ENCODE results near the gene ITGA2. TPM values are rescaled to one million over a fixed set of nuclear protein-coding genes. Genes with fewer than 3 reads are reported as not detected.
"Not testable (repeated sequence)": the region's sequence is repeated elsewhere in the genome, so short reads cannot be mapped to it uniquely, and the experiment has no call there.

ITGA2 gene
- total and polyA plus RNA-seq, 5 donors from 2014 or later, result 0.03 to 0.42 (median 0.06) TPM

DNA sequence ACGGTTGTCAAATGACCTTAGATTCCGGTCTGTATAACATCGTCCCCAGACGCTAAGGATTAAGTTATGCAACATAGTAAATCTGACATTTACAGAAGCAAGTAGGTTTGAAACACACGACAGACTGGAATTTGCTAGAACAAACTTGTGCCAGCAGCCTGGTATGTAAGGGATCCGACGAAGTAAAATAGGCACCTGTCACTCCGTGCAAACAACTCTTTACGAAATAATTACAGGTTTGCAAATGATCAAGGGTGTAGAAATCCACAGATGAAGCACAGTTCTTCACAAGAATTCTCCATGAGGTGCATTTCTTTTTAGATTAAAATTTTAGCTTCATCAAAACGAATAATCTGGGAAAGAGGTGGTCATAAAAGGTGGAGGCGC is 119.9 kb downstream of the ITGA2 start:
- Histone ChIP-seq H3K36me3 (ENCODE audit: control insufficient read depth, insufficient read depth, low read length) (peaks cover 7% of the 10 kb centered on the region), H3K4me1 (ENCODE audit: control insufficient read depth, insufficient read depth, low read length, poor library complexity, severe bottlenecking) (peaks cover 18% of the 10 kb centered on the region), H3K9me3 (ENCODE audit: control insufficient read depth in 2 of 2, low read length in 2 of 2) (no peaks in the 10 kb centered on the region), H3K4me3 (ENCODE audit: low read depth, low read length) (peak overlapping the region; percentile 87), H3K27ac (ENCODE audit: insufficient read depth, low read length, poor library complexity, severe bottlenecking) (peak overlapping the region; percentile 69), H3K27me3 (ENCODE audit: control insufficient read depth, insufficient read depth, low read length) (no peaks in the 10 kb centered on the region)
- Mint-ChIP-seq H3K4me3 (peak overlapping the region; percentile 91 to 99 (median 95)), H3K27ac (peak overlapping the region; percentile 71 to 97 (median 89)), H3K27me3 (no peaks in the 10 kb centered on the region), H3K36me3 (peaks cover 20% of the 10 kb centered on the region), H3K9me3 (no peaks in the 10 kb centered on the region), H3K4me1 (peaks cover 13 to 61% (median 44%) of the 10 kb centered on the region in 4 donors)
- ATAC-seq (ENCODE audit: low read depth in 2 of 2), result no peak
- DNase-seq, result no peak

DNA sequence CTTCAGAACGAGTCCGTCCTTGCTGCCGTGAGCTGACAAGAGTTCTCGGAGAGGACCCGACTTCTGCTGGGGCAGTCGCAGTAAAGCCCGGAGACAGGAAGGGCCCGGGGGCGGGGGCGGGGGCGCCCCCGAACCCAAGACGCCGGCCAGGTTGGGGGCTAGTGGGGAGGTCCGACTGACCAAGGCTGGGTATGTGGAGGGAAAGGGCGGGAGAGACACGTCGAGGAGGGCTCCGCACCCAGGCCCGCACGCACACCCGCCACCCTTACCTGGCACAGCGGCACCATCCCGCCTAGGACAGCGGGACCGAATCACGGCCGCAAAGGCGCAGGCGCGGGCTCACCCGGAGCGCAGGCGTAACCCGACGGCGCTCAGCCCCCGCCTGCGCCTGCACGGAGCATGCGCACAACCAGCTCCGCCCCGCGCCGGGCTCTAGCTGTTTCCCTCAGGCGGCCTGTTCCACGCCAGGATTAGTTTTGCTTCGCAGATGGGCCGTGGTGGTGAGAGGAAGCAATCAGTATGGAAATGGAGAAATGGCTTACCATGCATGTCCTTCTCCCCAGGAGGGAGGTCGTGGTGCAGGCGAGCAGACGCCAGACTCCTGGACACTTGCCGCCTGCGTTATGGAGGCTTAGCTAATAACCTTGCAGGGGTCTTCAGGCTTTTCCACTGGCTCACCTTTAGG is 120.4 kb downstream of the ITGA2 start, which contains the start of gene MOCS2:
Gene MOCS2 (minus strand): TSS at position 315 of the 685 bp plus-strand sequence. CDS start 2,583 bp downstream, outside the sequence.
- peak within 1 kb of the TSS; percentile 69 for H3K27ac ChIP-seq (ENCODE audit: insufficient read depth, low read length, poor library complexity, severe bottlenecking)
- peaks cover 20% of the 10 kb centered on the region for H3K36me3 Mint-ChIP-seq
- H3K4me3 Mint-ChIP-seq, result peak within 1 kb of the TSS; percentile 91 to 99 (median 95)

DNA sequence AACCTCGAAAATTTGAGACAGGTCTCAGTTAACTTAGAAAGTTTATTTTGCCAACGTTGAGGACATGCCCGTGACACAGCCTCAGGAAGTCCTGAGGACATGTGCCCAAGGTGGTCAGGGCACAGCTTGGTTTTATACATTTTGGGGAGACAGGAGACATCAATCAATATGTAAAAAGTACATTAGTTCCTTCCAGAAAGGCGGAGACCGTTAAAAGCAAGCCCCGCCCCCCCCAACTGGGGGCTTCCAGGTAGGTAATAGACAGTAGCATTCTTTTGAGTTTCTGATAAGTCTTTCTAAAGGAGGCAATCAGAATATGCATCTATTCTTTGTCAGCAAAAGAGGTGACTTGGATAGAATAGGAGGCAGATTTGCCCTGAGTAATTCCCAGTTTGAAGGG is 121.0 kb downstream of the ITGA2 start:
- Histone ChIP-seq H3K4me3 (ENCODE audit: low read depth, low read length) (peak overlapping the region; percentile 87), H3K36me3 (ENCODE audit: control insufficient read depth, insufficient read depth, low read length) (peaks cover 6% of the 10 kb centered on the region), H3K9me3 (ENCODE audit: control insufficient read depth in 2 of 2, low read length in 2 of 2) (no peaks in the 10 kb centered on the region), H3K4me1 (ENCODE audit: control insufficient read depth, insufficient read depth, low read length, poor library complexity, severe bottlenecking) (peaks cover 18% of the 10 kb centered on the region), H3K27ac (ENCODE audit: insufficient read depth, low read length, poor library complexity, severe bottlenecking) (peak overlapping the region; percentile 69), H3K27me3 (ENCODE audit: control insufficient read depth, insufficient read depth, low read length) (no peaks in the 10 kb centered on the region)
- DNase-seq, result no peak
- peak overlapping the region; percentile 91 to 99 (median 95) for H3K4me3 Mint-ChIP-seq
- no peaks in the 10 kb centered on the region for H3K9me3 Mint-ChIP-seq
- peaks cover 14% of the 10 kb centered on the region for H3K36me3 Mint-ChIP-seq
- H3K27me3 Mint-ChIP-seq, result no peaks in the 10 kb centered on the region
- no peak for ATAC-seq (ENCODE audit: low read depth in 2 of 2)
- H3K4me1 Mint-ChIP-seq, result peaks cover 13 to 55% (median 40%) of the 10 kb centered on the region in 4 donors
- H3K27ac Mint-ChIP-seq, result peak overlapping the region; percentile 84 to 91 (median 89)

More for the DNA sequence above, 120.4 kb downstream of the ITGA2 start, which contains the start of gene MOCS2:
- no peaks in the 10 kb centered on the region for H3K27me3 ChIP-seq (ENCODE audit: control insufficient read depth, insufficient read depth, low read length)
- no peaks in the 10 kb centered on the region for H3K27me3 Mint-ChIP-seq
- ATAC-seq (ENCODE audit: low read depth in 2 of 2) (peak; percentile 97 to 98), DNase-seq (peak; percentile 77 to 95 (median 91))
- peaks cover 18% of the 10 kb centered on the region for H3K4me1 ChIP-seq (ENCODE audit: control insufficient read depth, insufficient read depth, low read length, poor library complexity, severe bottlenecking)
- peaks cover 6% of the 10 kb centered on the region for H3K36me3 ChIP-seq (ENCODE audit: control insufficient read depth, insufficient read depth, low read length)
- H3K4me1 Mint-ChIP-seq, result peaks cover 13 to 61% (median 44%) of the 10 kb centered on the region in 4 donors
- no peaks in the 10 kb centered on the region for H3K9me3 ChIP-seq (ENCODE audit: control insufficient read depth in 2 of 2, low read length in 2 of 2)
- peak within 1 kb of the TSS; percentile 84 to 97 (median 89) for H3K27ac Mint-ChIP-seq
- no peaks in the 10 kb centered on the region for H3K9me3 Mint-ChIP-seq
- H3K4me3 ChIP-seq (ENCODE audit: low read depth, low read length), result peak within 1 kb of the TSS; percentile 87

DNA sequence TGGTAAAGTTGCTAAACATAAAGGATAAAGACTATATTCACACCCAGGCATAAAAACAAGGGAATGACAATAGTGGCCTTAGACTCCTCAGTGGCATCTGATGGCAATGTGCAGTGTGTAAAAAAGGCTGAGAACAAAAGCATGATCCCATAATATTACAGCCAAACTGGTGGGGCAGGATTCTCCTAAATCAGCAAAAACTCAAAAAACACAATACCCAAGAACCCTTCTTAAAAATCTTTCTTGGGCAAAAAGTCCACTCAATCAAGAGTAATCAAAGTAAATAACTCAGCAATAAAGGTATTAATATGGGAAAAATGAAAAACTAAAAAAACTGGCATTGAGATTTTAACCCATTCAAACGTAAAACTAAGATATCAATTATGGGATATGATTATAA is 122.0 kb downstream of the ITGA2 start:
- H3K9me3 Mint-ChIP-seq, result no peaks in the 10 kb centered on the region
- peak overlapping the region; percentile 91 to 99 (median 95) for H3K4me3 Mint-ChIP-seq
- peaks cover 18% of the 10 kb centered on the region for H3K4me1 ChIP-seq (ENCODE audit: control insufficient read depth, insufficient read depth, low read length, poor library complexity, severe bottlenecking)
- peaks cover 9% of the 10 kb centered on the region for H3K36me3 Mint-ChIP-seq
- no peak overlapping the region for H3K27ac Mint-ChIP-seq
- no peak for DNase-seq
- no peak overlapping the region for H3K27ac ChIP-seq (ENCODE audit: insufficient read depth, low read length, poor library complexity, severe bottlenecking)
- no peaks in the 10 kb centered on the region for H3K27me3 Mint-ChIP-seq
- no peak for ATAC-seq (ENCODE audit: low read depth in 2 of 2)
- H3K4me1 Mint-ChIP-seq, result peaks cover 13 to 45% (median 31%) of the 10 kb centered on the region in 4 donors
- H3K27me3 ChIP-seq (ENCODE audit: control insufficient read depth, insufficient read depth, low read length), result no peaks in the 10 kb centered on the region
- H3K9me3 ChIP-seq (ENCODE audit: control insufficient read depth in 2 of 2, low read length in 2 of 2), result no peaks in the 10 kb centered on the region
- H3K4me3 ChIP-seq (ENCODE audit: low read depth, low read length), result peak overlapping the region; percentile 87
- peaks cover 6% of the 10 kb centered on the region for H3K36me3 ChIP-seq (ENCODE audit: control insufficient read depth, insufficient read depth, low read length)

DNA sequence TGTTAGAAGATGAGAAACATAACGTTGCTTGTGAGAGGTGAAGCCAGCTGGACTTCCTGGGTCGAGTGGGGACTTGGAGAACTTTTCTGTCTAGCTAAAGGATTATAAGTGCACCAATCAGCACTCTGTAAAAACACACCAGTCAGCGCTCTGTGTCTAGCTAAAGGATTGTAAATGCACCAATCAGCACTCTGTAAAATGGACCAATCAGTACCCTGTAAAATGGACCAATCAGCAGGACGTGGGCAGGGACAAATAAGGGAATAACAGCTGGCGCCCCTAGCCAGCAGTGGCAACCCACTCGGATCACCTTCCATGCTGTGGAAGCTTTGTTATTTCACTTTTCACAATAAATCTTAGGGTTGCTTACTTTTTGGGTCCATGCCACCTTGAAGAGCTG is 123.2 kb downstream of the ITGA2 start:
- not testable (repeated sequence) for ATAC-seq (ENCODE audit: low read depth in 2 of 2); H3K36me3 Mint-ChIP-seq; H3K4me3 Mint-ChIP-seq; H3K4me3 ChIP-seq (ENCODE audit: low read depth, low read length); H3K9me3 Mint-ChIP-seq; H3K36me3 ChIP-seq (ENCODE audit: control insufficient read depth, insufficient read depth, low read length); DNase-seq; H3K9me3 ChIP-seq (ENCODE audit: control insufficient read depth in 2 of 2, low read length in 2 of 2); H3K27me3 ChIP-seq (ENCODE audit: control insufficient read depth, insufficient read depth, low read length); H3K27me3 Mint-ChIP-seq; H3K27ac ChIP-seq (ENCODE audit: insufficient read depth, low read length, poor library complexity, severe bottlenecking); H3K27ac Mint-ChIP-seq
- H3K4me1 ChIP-seq (ENCODE audit: control insufficient read depth, insufficient read depth, low read length, poor library complexity, severe bottlenecking), result peaks cover 18% of the 10 kb centered on the region
- H3K4me1 Mint-ChIP-seq, result peaks cover 13 to 34% (median 22%) of the 10 kb centered on the region in 4 donors

DNA sequence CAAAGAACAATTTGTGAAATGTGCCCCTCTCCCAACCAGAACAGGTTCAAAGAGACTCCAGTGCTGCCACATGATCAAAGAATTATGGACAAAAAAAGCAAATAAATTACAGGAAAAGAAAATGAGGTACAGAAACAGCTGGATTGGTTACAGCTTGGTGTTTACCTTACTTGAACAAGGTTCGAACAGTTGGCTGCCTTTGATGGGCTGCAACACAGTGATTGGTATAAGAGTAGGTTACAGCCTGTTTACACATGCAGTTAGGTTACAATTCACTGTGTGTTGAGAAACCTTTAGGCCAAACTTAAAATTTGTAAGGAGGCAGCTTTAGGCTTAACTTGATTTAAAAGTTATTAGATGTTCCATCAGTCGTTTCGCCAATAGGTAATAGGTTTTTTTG is 123.8 kb downstream of the ITGA2 start:
- H3K4me1 ChIP-seq (ENCODE audit: control insufficient read depth, insufficient read depth, low read length, poor library complexity, severe bottlenecking), result peaks cover 18% of the 10 kb centered on the region
- no peak overlapping the region for H3K27ac Mint-ChIP-seq
- H3K36me3 ChIP-seq (ENCODE audit: control insufficient read depth, insufficient read depth, low read length), result no peaks in the 10 kb centered on the region
- ATAC-seq (ENCODE audit: low read depth in 2 of 2), result no peak
- no peak overlapping the region for H3K4me3 Mint-ChIP-seq
- DNase-seq, result no peak
- no peaks in the 10 kb centered on the region for H3K9me3 ChIP-seq (ENCODE audit: control insufficient read depth in 2 of 2, low read length in 2 of 2)
- H3K36me3 Mint-ChIP-seq, result no peaks in the 10 kb centered on the region
- H3K27ac ChIP-seq (ENCODE audit: insufficient read depth, low read length, poor library complexity, severe bottlenecking), result no peak overlapping the region
- no peaks in the 10 kb centered on the region for H3K9me3 Mint-ChIP-seq
- H3K27me3 ChIP-seq (ENCODE audit: control insufficient read depth, insufficient read depth, low read length), result no peaks in the 10 kb centered on the region
- H3K4me1 Mint-ChIP-seq, result peaks cover 13 to 28% (median 17%) of the 10 kb centered on the region in 4 donors
- H3K27me3 Mint-ChIP-seq, result no peaks in the 10 kb centered on the region
- H3K4me3 ChIP-seq (ENCODE audit: low read depth, low read length), result no peak overlapping the region

DNA sequence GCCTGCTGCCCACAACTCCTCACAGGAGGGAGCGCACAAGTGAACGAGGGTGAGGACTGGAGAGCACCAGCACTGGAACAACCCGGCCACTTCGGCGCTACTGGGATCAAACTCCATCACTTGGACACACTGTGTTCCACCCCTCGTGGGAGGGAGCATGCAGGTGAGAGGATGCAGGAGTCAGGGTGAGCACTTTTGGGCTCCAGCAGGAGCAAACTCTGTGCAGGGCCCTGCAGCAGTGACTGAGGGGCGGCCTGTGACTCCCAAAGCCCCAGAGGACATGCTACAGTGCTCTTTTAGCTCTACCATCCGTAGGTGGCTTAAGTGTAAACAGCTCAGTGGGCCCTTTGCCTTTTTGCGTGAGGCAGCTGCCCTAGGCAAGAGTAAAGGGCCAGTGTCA is 124.8 kb downstream of the ITGA2 start:
- no peak overlapping the region for H3K4me3 Mint-ChIP-seq
- no peak overlapping the region for H3K4me3 ChIP-seq (ENCODE audit: low read depth, low read length)
- no peak overlapping the region for H3K27ac ChIP-seq (ENCODE audit: insufficient read depth, low read length, poor library complexity, severe bottlenecking)
- no peaks in the 10 kb centered on the region for H3K9me3 Mint-ChIP-seq
- no peak overlapping the region for H3K27ac Mint-ChIP-seq
- no peak for ATAC-seq (ENCODE audit: low read depth in 2 of 2)
- peaks cover 13 to 20% (median 14%) of the 10 kb centered on the region in 4 donors for H3K4me1 Mint-ChIP-seq
- no peaks in the 10 kb centered on the region for H3K9me3 ChIP-seq (ENCODE audit: control insufficient read depth in 2 of 2, low read length in 2 of 2)
- H3K4me1 ChIP-seq (ENCODE audit: control insufficient read depth, insufficient read depth, low read length, poor library complexity, severe bottlenecking), result peaks cover 13% of the 10 kb centered on the region
- no peak for DNase-seq
- peaks cover 4% of the 10 kb centered on the region for H3K27me3 Mint-ChIP-seq
- H3K36me3 Mint-ChIP-seq, result no peaks in the 10 kb centered on the region
- no peaks in the 10 kb centered on the region for H3K27me3 ChIP-seq (ENCODE audit: control insufficient read depth, insufficient read depth, low read length)
- H3K36me3 ChIP-seq (ENCODE audit: control insufficient read depth, insufficient read depth, low read length), result no peaks in the 10 kb centered on the region

DNA sequence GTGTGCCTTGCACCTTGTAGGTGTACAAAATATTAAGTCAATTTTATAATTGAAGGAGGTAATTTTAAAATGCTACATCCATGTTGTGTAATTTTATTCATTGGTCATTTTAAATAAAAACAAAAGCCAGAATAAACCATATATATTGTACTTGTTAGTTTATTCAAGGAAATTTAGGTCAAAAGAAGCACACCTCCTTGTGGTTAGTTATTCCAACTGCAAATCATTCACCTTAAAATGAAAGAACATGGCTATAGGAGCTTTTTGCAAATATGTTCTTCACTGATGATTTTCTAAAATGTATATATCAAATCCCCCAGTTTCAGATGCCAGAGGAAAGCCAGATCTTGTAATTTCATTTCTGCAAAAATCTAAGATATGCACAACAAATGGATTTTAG is 125.8 kb downstream of the ITGA2 start:
- H3K4me3 Mint-ChIP-seq, result no peak overlapping the region
- H3K27ac ChIP-seq (ENCODE audit: insufficient read depth, low read length, poor library complexity, severe bottlenecking), result no peak overlapping the region

More for the DNA sequence above, 125.8 kb downstream of the ITGA2 start:
- H3K27ac Mint-ChIP-seq, result no peak overlapping the region
- ATAC-seq (ENCODE audit: low read depth in 2 of 2) (no peak), DNase-seq (peak in 1 of 3 donors; percentile 28)
- H3K9me3 Mint-ChIP-seq, result no peaks in the 10 kb centered on the region
- H3K36me3 Mint-ChIP-seq, result no peaks in the 10 kb centered on the region
- no peaks in the 10 kb centered on the region for H3K9me3 ChIP-seq (ENCODE audit: control insufficient read depth in 2 of 2, low read length in 2 of 2)
- peaks cover 6% of the 10 kb centered on the region for H3K4me1 ChIP-seq (ENCODE audit: control insufficient read depth, insufficient read depth, low read length, poor library complexity, severe bottlenecking)
- H3K27me3 ChIP-seq (ENCODE audit: control insufficient read depth, insufficient read depth, low read length), result no peaks in the 10 kb centered on the region
- peaks cover 9 to 13% (median 11%) of the 10 kb centered on the region in 4 donors for H3K4me1 Mint-ChIP-seq
- H3K36me3 ChIP-seq (ENCODE audit: control insufficient read depth, insufficient read depth, low read length), result no peaks in the 10 kb centered on the region
- no peak overlapping the region for H3K4me3 ChIP-seq (ENCODE audit: low read depth, low read length)
- peaks cover 4% of the 10 kb centered on the region for H3K27me3 Mint-ChIP-seq

Measured in CD4-positive, CD25-positive, alpha-beta regulatory T cell (primary cell).